ENCODE measurements around the gene PRRG4.

GRCh38 chr11:32792111-32792947, 37.4 kb upstream of the PRRG4 start:
- TF ChIP-seq CTCF (IDR thresholded peaks at IDR 0.05; ENCODE audit: low read depth, low read length): no peak
- no peak for TF ChIP-seq EZH2phosphoT487 (IDR thresholded peaks at IDR 0.05; ENCODE audit: low read depth)

Data from OCI-LY3 (cell line).